T-helper 22 cell (primary cell): ENCODE measurements around the gene DHX29.
"Not testable (repeated sequence)": the region's sequence is repeated elsewhere in the genome, so short reads cannot be mapped to it uniquely, and the experiment has no call there.

Experiments
- DNase-seq: peaks from one replicate; pipeline ENCODE4 v3.0.0-alpha.2; 2020; ENCODE audit warnings: low read depth

Gene DHX29

GRCh38 chr5:55307383-55308253 is at the start of gene DHX29, which contains the start of gene MTREX:
Gene DHX29, minus strand, starts transcription at chr5:55307694. Its CDS starts 121 bp downstream, at chr5:55307573.
Gene MTREX, plus strand, starts transcription at chr5:55307989. Its CDS starts 25 bp downstream, at chr5:55308014.
- peak; percentile 78 for DNase-seq

DNA sequence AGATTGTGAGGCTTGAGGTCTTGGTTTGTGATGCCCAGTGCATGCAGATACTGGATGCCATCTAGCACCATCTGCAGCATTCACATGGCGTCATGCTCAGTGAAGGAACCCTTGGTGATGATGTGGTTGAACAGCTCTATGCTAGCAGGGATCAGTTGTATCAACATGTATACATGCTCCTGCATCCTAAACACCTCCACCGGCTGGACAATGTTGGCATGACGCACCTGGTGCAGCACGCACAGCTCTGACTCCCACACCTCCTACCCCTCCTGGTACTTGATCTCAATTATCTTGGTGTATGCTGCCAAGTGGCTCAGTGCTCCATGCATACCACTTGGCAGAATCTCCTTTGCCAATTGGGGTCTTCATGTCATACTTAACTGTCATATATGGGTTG is 49.4 kb upstream of the DHX29 start:
- no peak for DNase-seq

GRCh38 chr5:55350754-55351153 is 43.3 kb upstream of the DHX29 start:
- DNase-seq, result no peak

DNA sequence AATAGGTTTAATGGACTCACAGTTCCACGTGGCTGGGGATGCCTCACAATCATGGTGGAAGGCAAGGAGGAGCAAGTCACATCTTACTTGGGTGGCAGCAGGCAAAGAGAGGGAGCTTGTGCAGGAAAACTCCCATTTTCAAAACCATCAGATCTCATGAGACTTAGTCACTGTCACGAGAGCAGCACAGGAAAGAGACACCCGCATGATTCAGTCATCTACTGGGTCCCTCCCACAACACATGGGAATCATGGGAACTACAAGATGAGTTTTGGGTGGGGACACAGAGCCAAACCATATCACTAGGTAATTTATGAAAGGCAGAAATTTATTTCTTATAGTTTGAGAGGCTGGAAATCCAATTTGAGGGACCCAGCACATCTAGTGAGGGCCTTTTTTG is 40.3 kb upstream of the DHX29 start:
- no peak for DNase-seq

DNA sequence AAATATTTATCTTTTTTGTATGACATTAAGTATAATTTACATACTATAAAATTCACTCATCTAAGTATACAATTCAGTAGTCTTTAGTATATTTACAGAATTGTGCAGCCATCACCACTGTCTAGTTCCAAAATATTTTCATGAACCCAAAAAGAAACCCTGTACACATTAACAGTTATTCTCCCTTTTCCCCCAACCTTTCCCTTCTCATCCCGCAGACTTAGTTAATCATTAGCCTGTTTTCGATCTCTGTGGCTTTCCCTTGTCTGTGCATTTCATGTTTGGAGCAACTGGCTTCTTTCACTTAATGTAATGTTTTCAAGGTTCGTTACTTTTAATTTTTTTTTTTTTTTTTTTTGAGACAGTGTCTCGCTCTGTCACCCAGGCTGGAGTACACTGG is 37.8 kb upstream of the DHX29 start:
- DNase-seq, result no peak

GRCh38 chr5:55344392-55344992 is 37.0 kb upstream of the DHX29 start:
- DNase-seq, result peak; percentile 7

DNA sequence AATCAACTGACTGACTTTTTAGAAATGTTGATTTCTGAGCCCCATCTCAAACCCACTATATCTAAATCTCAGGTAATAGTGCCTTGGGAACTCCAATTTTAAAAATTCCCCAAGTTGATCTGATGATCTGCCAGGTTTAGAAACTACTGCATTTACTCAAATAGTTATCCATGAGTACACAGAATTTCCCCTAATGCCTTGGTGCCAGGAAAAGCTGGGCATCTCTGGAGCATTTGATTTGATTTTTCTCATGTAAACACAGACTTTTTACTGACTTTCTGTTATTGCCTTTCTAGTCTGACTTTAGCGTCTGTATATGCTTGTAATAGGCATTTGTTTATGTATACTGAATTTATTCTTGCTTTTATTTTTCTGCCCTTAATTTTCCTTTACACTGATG is 36.1 kb upstream of the DHX29 start:
- no peak for DNase-seq

GRCh38 chr5:55343107-55343506 is 35.6 kb upstream of the DHX29 start:
- no peak for DNase-seq

DNA sequence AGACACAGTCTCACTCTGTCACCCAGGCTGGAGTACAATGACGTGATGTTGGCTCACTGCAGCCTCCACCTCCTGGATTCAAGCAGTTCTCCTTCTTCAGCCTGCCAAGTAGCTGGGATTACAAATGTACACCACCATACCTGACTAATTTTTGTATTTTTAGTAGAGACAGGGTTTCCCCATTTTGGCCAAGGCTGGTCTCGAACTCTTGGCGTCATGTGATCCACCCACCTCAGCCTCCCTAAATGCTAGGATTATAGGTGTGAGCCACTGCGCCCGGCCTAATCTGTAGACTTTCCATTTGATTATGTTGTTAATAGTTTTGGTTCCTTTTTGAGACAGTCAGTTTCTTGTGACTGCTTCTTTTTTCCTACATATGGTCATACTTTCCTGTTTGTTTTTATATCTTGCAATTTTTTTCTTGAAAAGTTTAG is 31.3 kb upstream of the DHX29 start:
- DNase-seq, result no peak

DNA sequence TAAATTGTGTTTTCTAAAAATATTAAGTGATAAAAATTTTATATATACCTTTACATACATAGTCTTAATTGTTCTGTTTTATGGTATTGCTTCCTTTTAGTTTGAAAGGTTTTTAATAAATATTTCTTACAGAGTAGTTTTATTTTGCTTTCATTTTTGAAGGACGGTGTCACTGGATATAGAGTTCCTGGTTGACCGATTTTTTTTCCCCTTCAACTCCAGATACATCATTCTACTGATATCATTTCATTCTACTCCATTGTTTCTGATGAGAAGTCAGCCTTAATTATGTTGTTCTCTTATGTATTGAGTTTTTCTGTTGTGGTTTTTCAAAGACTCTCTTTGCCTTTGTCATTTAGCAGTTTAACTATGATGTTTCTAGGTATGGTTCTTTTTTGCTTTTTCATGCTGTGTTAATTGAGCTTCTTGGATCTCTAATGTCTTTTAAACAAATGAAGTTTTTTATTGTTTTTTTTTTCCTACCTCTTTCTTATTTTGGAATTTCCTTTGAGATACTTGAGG is 30.7 kb upstream of the DHX29 start:
- DNase-seq, result no peak

GRCh38 chr5:55333811-55334210 is 26.3 kb upstream of the DHX29 start:
- DNase-seq, result no peak

DNA sequence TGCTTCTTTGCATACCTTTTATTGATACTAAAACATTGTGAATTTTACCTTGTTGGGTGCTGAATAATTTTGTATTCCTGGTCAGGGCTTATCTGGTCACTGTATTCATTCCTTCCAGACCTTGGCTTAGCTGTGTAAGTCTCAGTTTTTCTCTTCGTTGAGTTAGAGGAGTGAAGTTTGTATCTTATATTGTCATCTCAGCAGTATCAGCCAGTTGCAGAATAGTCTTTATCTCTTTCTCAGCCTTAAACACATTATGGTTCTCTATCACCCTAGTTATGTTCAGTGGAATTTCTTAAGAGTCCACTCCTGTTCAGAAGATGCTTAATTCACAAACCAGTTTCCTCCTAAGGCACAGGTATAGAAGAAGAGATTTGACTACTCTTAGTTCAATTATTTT is 25.5 kb upstream of the DHX29 start:
- DNase-seq, result no peak

GRCh38 chr5:55331321-55331720 is 23.8 kb upstream of the DHX29 start:
- no peak for DNase-seq

GRCh38 chr5:55327281-55327680 is 19.8 kb upstream of the DHX29 start:
- no peak for DNase-seq

- DNase-seq, result no peak
These were observed 18.1 kb upstream of the DHX29 start for GRCh38 chr5:55325621-55326020.

- DNase-seq, result no peak
These were observed 17.4 kb upstream of the DHX29 start for GRCh38 chr5:55324815-55325418.

DNA sequence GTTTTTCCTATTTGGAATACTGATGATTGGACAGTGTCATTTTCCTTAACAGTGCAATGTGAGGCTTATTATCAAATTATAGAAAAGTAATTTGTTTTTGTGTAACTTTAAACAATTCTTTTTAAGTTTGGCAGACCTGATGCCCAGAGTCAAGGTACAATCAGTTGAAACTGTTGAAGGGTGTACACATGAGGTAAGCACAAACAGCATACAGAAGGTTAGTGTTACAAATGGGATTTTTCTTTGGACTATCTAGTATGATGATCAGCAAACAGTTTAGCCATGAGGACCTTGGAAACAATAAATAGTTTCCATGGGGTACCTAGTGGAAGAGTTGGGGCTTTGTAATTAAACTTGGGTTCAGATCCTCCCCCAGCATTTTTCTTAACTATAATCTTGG is 16.5 kb upstream of the DHX29 start:
- no peak for DNase-seq

DNA sequence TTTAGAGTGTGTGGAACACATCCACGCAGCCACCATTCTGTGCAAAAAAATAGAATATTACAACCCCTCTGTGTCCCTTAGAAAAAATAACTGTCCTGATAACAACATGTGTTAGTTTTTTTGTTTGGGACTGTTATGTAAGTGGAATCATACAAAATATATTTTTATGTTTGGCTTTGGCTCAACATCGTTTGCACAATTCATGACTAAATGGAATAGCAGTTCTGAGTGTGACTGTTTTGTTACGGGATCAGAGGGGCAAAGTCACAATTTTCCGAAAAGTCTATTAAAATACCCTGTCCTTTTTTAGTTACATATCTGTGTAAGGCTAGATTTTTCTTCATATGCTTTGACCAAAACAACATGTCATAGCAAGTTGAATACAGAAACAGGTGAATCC is 13.1 kb upstream of the DHX29 start:
- DNase-seq, result no peak

DNA sequence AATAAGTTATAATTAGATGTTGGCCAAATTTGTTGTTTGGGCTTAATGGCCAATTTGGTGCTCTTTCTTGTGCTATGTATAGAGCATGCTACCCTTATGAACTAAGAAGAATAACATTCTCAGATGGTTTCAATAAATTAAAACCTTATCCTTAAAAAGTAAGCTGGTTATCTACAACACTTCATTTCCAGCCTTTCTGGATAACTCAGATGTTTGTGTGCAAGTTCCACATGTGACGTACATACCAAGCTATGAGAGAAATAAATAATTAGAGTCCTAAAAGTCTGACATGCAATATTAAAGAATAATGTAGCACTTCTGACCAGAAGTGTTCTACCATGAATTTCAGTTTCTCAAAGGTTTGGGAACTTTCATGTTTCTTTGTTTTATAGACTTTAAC is 12.0 kb upstream of the DHX29 start:
- DNase-seq, result no peak

- DNase-seq, result not testable (repeated sequence)
These were observed 10.7 kb upstream of the DHX29 start for GRCh38 chr5:55318237-55318636.

- DNase-seq, result no peak
These were observed 9.3 kb upstream of the DHX29 start for GRCh38 chr5:55316837-55317236.

DNA sequence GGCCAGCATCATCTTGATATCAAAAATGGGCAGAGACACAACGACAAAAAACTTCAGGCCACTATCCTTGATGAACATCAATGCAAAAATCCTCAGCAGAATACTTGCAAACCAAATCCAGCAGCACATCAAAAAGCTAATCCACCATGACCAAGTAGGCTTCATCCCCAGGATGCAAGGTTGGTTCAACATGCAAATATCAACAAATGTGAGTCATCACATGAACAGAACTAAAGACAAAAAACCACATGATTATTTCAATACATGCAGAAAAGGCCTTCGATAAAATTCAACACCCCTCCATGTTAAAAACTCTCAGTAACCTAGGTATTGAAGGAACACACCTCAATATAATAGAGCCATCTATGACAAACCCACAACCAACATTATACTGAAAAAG is 8.8 kb upstream of the DHX29 start:
- no peak for DNase-seq
